ENCODE results near the gene PLXNA4.

Gene PLXNA4

DNA sequence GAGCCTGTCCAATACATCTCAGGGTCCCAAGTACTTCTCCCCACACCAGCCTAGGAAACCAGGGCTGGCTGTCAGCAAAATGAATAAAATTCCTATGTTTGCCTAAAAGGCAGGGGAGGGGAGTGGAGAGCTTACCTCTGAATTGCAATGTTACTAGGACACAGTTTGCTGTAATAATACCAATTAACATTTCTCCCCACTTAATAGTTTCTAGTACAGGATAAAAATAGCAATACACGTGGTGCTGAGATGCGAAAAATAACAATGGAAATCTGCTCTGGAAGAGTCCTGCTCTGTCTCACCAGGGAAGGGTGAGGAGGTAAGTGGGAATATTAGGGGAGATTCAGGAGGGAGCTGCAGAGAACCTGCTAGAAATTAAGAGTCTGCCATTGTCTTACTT is 112.3 kb downstream of the PLXNA4 start:
- no peak overlapping the region for H3K18ac ChIP-seq (ENCODE audit: low read depth in 1 of 2, low read length in 2 of 2)
- H3K4me3 ChIP-seq (ENCODE audit: insufficient read depth in 1 of 2, low read depth in 1 of 2, low read length in 2 of 2) = no peak overlapping the region
- H2AFZ ChIP-seq (ENCODE audit: low read depth, low read length) = no peak overlapping the region
- H3K9me3 ChIP-seq (ENCODE audit: control insufficient read depth, low read length) = no peaks in the 10 kb centered on the region
- no peak overlapping the region for H2BK15ac ChIP-seq (ENCODE audit: low read depth, poor library complexity, severe bottlenecking)
- no peaks in the 10 kb centered on the region for H3K4me1 ChIP-seq (ENCODE audit: control insufficient read depth, insufficient read depth, low read depth, low read length)
- no peak for DNase-seq
- H3K27me3 ChIP-seq (ENCODE audit: control insufficient read depth in 1 of 2, insufficient read depth in 1 of 2, low read length in 2 of 2) = peaks cover 0 to 6% of the 10 kb centered on the region in 2 experiments
- no peak overlapping the region for H2BK5ac ChIP-seq (ENCODE audit: low read depth, low read length, poor library complexity, severe bottlenecking)
- no peak overlapping the region for H2BK120ac ChIP-seq (ENCODE audit: low read depth, low read length)
- no peak overlapping the region for H4K91ac ChIP-seq (ENCODE audit: low read length)
- no peak overlapping the region for H2BK12ac ChIP-seq (ENCODE audit: low read length in 2 of 2)
- H3K23ac ChIP-seq (ENCODE audit: low read length in 2 of 2) = no peak overlapping the region
- H4K8ac ChIP-seq (ENCODE audit: low read length) = no peak overlapping the region
- WGBS = 92% methylated on average over 2 of the region's 2 CpGs
- H2AK5ac ChIP-seq (ENCODE audit: low read length, severe bottlenecking) = no peak overlapping the region
- peaks cover 0 to 7% of the 10 kb centered on the region in 2 experiments for H3K36me3 ChIP-seq (ENCODE audit: control insufficient read depth in 1 of 2, insufficient read depth in 2 of 2, low read depth in 1 of 2, low read length in 2 of 2)
- H3K4me2 ChIP-seq (ENCODE audit: low read length, poor library complexity, severe bottlenecking) = no peak overlapping the region
- H3K27ac ChIP-seq (ENCODE audit: low read length, poor library complexity, severe bottlenecking) = no peak overlapping the region
- no peak overlapping the region for H3K9ac ChIP-seq (ENCODE audit: low read length)
- H3K14ac ChIP-seq (ENCODE audit: low read length in 2 of 2) = no peak overlapping the region
- no peak overlapping the region for H3K4ac ChIP-seq (ENCODE audit: low read depth in 1 of 2, low read length in 2 of 2)
- no peaks in the 10 kb centered on the region for H3K79me1 ChIP-seq (replicated peaks; ENCODE audit: low read length, poor library complexity, severe bottlenecking)

GRCh38 chr7:132462478-132462877 is 113.8 kb downstream of the PLXNA4 start:
- Histone ChIP-seq H2AFZ (ENCODE audit: low read depth, low read length) (no peak overlapping the region), H2AK5ac (ENCODE audit: low read length, severe bottlenecking) (no peak overlapping the region), H3K23ac (ENCODE audit: low read length in 2 of 2) (no peak overlapping the region), H3K4me1 (ENCODE audit: control insufficient read depth, insufficient read depth, low read depth, low read length) (no peaks in the 10 kb centered on the region), H3K9ac (ENCODE audit: low read length) (no peak overlapping the region), H4K91ac (ENCODE audit: low read length) (no peak overlapping the region), H3K9me3 (ENCODE audit: control insufficient read depth, low read length) (no peaks in the 10 kb centered on the region), H3K18ac (ENCODE audit: low read depth in 1 of 2, low read length in 2 of 2) (no peak overlapping the region), H2BK120ac (ENCODE audit: low read depth, low read length) (no peak overlapping the region), H3K36me3 (ENCODE audit: control insufficient read depth in 1 of 2, insufficient read depth in 2 of 2, low read depth in 1 of 2, low read length in 2 of 2) (peaks cover 0 to 3% of the 10 kb centered on the region in 2 experiments), H3K4me2 (ENCODE audit: low read length, poor library complexity, severe bottlenecking) (no peak overlapping the region), H3K79me1 (replicated peaks; ENCODE audit: low read length, poor library complexity, severe bottlenecking) (no peaks in the 10 kb centered on the region), H2BK5ac (ENCODE audit: low read depth, low read length, poor library complexity, severe bottlenecking) (no peak overlapping the region), H2BK15ac (ENCODE audit: low read depth, poor library complexity, severe bottlenecking) (no peak overlapping the region), H3K4ac (ENCODE audit: low read depth in 1 of 2, low read length in 2 of 2) (no peak overlapping the region), H2BK12ac (ENCODE audit: low read length in 2 of 2) (no peak overlapping the region), H3K4me3 (ENCODE audit: insufficient read depth in 1 of 2, low read depth in 1 of 2, low read length in 2 of 2) (no peak overlapping the region), H4K8ac (ENCODE audit: low read length) (no peak overlapping the region), H3K14ac (ENCODE audit: low read length in 2 of 2) (no peak overlapping the region), H3K27me3 (ENCODE audit: control insufficient read depth in 1 of 2, insufficient read depth in 1 of 2, low read length in 2 of 2) (peaks cover 0 to 6% of the 10 kb centered on the region in 2 experiments), H3K27ac (ENCODE audit: low read length, poor library complexity, severe bottlenecking) (no peak overlapping the region)
- no peak for DNase-seq
- 79% methylated on average over 1 of the region's 2 CpGs for WGBS

- H3K18ac ChIP-seq (ENCODE audit: low read depth in 1 of 2, low read length in 2 of 2) = no peak overlapping the region
- no peaks in the 10 kb centered on the region for H3K9me3 ChIP-seq (ENCODE audit: control insufficient read depth, low read length)
- no peak overlapping the region for H3K14ac ChIP-seq (ENCODE audit: low read length in 2 of 2)
- H3K9ac ChIP-seq (ENCODE audit: low read length) = no peak overlapping the region
- no peaks in the 10 kb centered on the region for H3K4me1 ChIP-seq (ENCODE audit: control insufficient read depth, insufficient read depth, low read depth, low read length)
- no CpG with 5 or more reads among the region's 2 CpGs for WGBS
- no peak overlapping the region for H2AFZ ChIP-seq (ENCODE audit: low read depth, low read length)
- H4K91ac ChIP-seq (ENCODE audit: low read length) = no peak overlapping the region
- H4K8ac ChIP-seq (ENCODE audit: low read length) = no peak overlapping the region
- no peak overlapping the region for H2BK12ac ChIP-seq (ENCODE audit: low read length in 2 of 2)
- H3K79me1 ChIP-seq (replicated peaks; ENCODE audit: low read length, poor library complexity, severe bottlenecking) = no peaks in the 10 kb centered on the region
- no peaks in the 10 kb centered on the region for H3K36me3 ChIP-seq (ENCODE audit: control insufficient read depth in 1 of 2, insufficient read depth in 2 of 2, low read depth in 1 of 2, low read length in 2 of 2)
- H3K4me3 ChIP-seq (ENCODE audit: insufficient read depth in 1 of 2, low read depth in 1 of 2, low read length in 2 of 2) = no peak overlapping the region
- DNase-seq = no peak
- H3K4me2 ChIP-seq (ENCODE audit: low read length, poor library complexity, severe bottlenecking) = no peak overlapping the region
- no peak overlapping the region for H2BK15ac ChIP-seq (ENCODE audit: low read depth, poor library complexity, severe bottlenecking)
- H2AK5ac ChIP-seq (ENCODE audit: low read length, severe bottlenecking) = no peak overlapping the region
- no peak overlapping the region for H2BK5ac ChIP-seq (ENCODE audit: low read depth, low read length, poor library complexity, severe bottlenecking)
- H3K23ac ChIP-seq (ENCODE audit: low read length in 2 of 2) = no peak overlapping the region
- no peak overlapping the region for H2BK120ac ChIP-seq (ENCODE audit: low read depth, low read length)
- H3K27ac ChIP-seq (ENCODE audit: low read length, poor library complexity, severe bottlenecking) = no peak overlapping the region
- peaks cover 0 to under 1% of the 10 kb centered on the region in 2 experiments for H3K27me3 ChIP-seq (ENCODE audit: control insufficient read depth in 1 of 2, insufficient read depth in 1 of 2, low read length in 2 of 2)
- H3K4ac ChIP-seq (ENCODE audit: low read depth in 1 of 2, low read length in 2 of 2) = no peak overlapping the region
Observed at GRCh38 chr7:132461032-132461592, 115.2 kb downstream of the PLXNA4 start.

DNA sequence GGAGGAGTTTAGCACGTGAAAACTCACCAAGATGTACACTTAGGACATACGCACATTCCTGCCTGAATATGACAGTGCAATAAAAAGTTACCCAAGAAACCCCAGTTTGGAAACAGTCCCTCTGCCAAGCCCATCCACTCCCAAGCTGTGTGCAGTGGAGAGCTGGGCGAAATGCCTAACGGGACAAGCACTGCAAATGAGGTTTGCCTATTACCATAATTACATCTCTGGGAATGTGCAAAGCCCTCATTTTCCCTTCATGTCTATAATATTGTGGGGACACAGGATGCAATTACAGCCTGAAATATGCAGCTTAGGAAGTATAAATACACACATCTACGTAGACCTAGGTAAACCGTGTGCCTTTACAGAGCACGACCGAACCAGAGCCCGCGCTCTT is 117.5 kb downstream of the PLXNA4 start:
- no peak overlapping the region for H2AK5ac ChIP-seq (ENCODE audit: low read length, severe bottlenecking)
- no peaks in the 10 kb centered on the region for H3K79me1 ChIP-seq (replicated peaks; ENCODE audit: low read length, poor library complexity, severe bottlenecking)
- H3K27me3 ChIP-seq (ENCODE audit: control insufficient read depth in 1 of 2, insufficient read depth in 1 of 2, low read length in 2 of 2) = no peaks in the 10 kb centered on the region
- no peak overlapping the region for H2AFZ ChIP-seq (ENCODE audit: low read depth, low read length)
- no peak overlapping the region for H4K8ac ChIP-seq (ENCODE audit: low read length)
- WGBS = 93% methylated on average over 8 of the region's 10 CpGs
- H4K91ac ChIP-seq (ENCODE audit: low read length) = no peak overlapping the region
- H3K4me3 ChIP-seq (ENCODE audit: insufficient read depth in 1 of 2, low read depth in 1 of 2, low read length in 2 of 2) = no peak overlapping the region
- H3K36me3 ChIP-seq (ENCODE audit: control insufficient read depth in 1 of 2, insufficient read depth in 2 of 2, low read depth in 1 of 2, low read length in 2 of 2) = no peaks in the 10 kb centered on the region
- no peaks in the 10 kb centered on the region for H3K4me1 ChIP-seq (ENCODE audit: control insufficient read depth, insufficient read depth, low read depth, low read length)
- H3K4me2 ChIP-seq (ENCODE audit: low read length, poor library complexity, severe bottlenecking) = no peak overlapping the region
- DNase-seq = no peak
- no peak overlapping the region for H2BK12ac ChIP-seq (ENCODE audit: low read length in 2 of 2)
- H2BK120ac ChIP-seq (ENCODE audit: low read depth, low read length) = no peak overlapping the region
- H3K23ac ChIP-seq (ENCODE audit: low read length in 2 of 2) = no peak overlapping the region
- H3K9ac ChIP-seq (ENCODE audit: low read length) = no peak overlapping the region
- no peak overlapping the region for H2BK15ac ChIP-seq (ENCODE audit: low read depth, poor library complexity, severe bottlenecking)
- H3K27ac ChIP-seq (ENCODE audit: low read length, poor library complexity, severe bottlenecking) = no peak overlapping the region
- H3K14ac ChIP-seq (ENCODE audit: low read length in 2 of 2) = no peak overlapping the region
- H3K18ac ChIP-seq (ENCODE audit: low read depth in 1 of 2, low read length in 2 of 2) = no peak overlapping the region
- H3K4ac ChIP-seq (ENCODE audit: low read depth in 1 of 2, low read length in 2 of 2) = no peak overlapping the region
- no peaks in the 10 kb centered on the region for H3K9me3 ChIP-seq (ENCODE audit: control insufficient read depth, low read length)
- no peak overlapping the region for H2BK5ac ChIP-seq (ENCODE audit: low read depth, low read length, poor library complexity, severe bottlenecking)
